Neural cell (in vitro differentiated cells): ENCODE results near the gene DGKZ. TPM values are rescaled to one million over a fixed set of nuclear protein-coding genes. Genes with fewer than 3 reads are reported as not detected.

Source experiments
- H2AFZ ChIP-seq: fragments of 200-600, 300-800 bp; sonication (generic), shearing (Covaris generic); 2 replicates; pipeline ENCODE4 v1.6.0; 2014; ENCODE audit warnings: low read depth, mild to moderate bottlenecking, antibody characterized with exemption, low read length, moderate library complexity
- H3F3A ChIP-seq: fragments of 200-600 bp; shearing (Covaris generic); 2 replicates; pipeline ENCODE4 v1.6.1; 2016; ENCODE audit warnings: mild to moderate bottlenecking, moderate library complexity, mixed read lengths, antibody characterized with exemption, low read length; ENCODE audit not compliant: insufficient read depth, poor library complexity, severe bottlenecking
- H3K27ac ChIP-seq: fragments of 200-600, 300-800 bp; sonication (generic), shearing (Covaris generic); 2 replicates; pipeline ENCODE4 v1.5.1; 2014; ENCODE audit warnings: mild to moderate bottlenecking, low read length, moderate library complexity
- H3K27me3 ChIP-seq: fragments of 300-800, 200-600 bp; sonication (generic), shearing (Covaris generic); 2 replicates; pipeline ENCODE4 v1.6.0; 2014; ENCODE audit warnings: mild to moderate bottlenecking, low read depth, low read length, moderate library complexity; ENCODE audit not compliant: insufficient read depth
- H3K36me3 ChIP-seq: fragments of 300-800, 200-600 bp; sonication (generic), shearing (Covaris generic); 2 replicates; pipeline ENCODE4 v1.5.1; 2014; ENCODE audit warnings: mild to moderate bottlenecking, antibody characterized with exemption, low read length, moderate library complexity; ENCODE audit not compliant: insufficient read depth
- H3K4me2 ChIP-seq: fragments of 300-800, 200-600 bp; sonication (generic), shearing (Covaris generic); 2 replicates; pipeline ENCODE4 v1.6.0; 2014; ENCODE audit warnings: mild to moderate bottlenecking, low read length
- H3K4me3 ChIP-seq: fragments of 300-800, 200-600 bp; sonication (generic), shearing (Covaris generic); 2 replicates; pipeline ENCODE4 v1.5.1; 2014; ENCODE audit warnings: mild to moderate bottlenecking, low read length, moderate library complexity
- H3K79me2 ChIP-seq: fragments of 200-600 bp; shearing (Covaris generic); replicated peaks from 2 replicates; pipeline ENCODE4 v1.6.0; 2014; ENCODE audit warnings: mild to moderate bottlenecking, low read length, moderate library complexity; ENCODE audit not compliant: insufficient read depth
- H3K9ac ChIP-seq: fragments of 300-800, 200-600 bp; sonication (generic), shearing (Covaris generic); 2 replicates; pipeline ENCODE4 v1.6.1; 2016; ENCODE audit warnings: mild to moderate bottlenecking, low read length, mixed read lengths
- H3K9me2 ChIP-seq: fragments of 200-600 bp; shearing (Covaris generic); 2 replicates; pipeline ENCODE4 v1.6.1; 2016; ENCODE audit warnings: mild to moderate bottlenecking, low read length, mixed read lengths; ENCODE audit not compliant: insufficient read depth
- H3K9me3 ChIP-seq: fragments of 200-600, 300-800 bp; sonication (generic), shearing (Covaris generic); 2 replicates; pipeline ENCODE4 v1.6.1; 2016; ENCODE audit warnings: mild to moderate bottlenecking, mixed run types, low read length, moderate library complexity, mixed read lengths
- H4K20me1 ChIP-seq: fragments of 200-600 bp; shearing (Covaris generic); 2 replicates; pipeline ENCODE4 v1.6.1; 2016; ENCODE audit warnings: mild to moderate bottlenecking, mixed run types; ENCODE audit not compliant: insufficient read depth
- EP300 ChIP-seq: fragments of 450-650 bp; conservative IDR thresholded peaks from 2 replicates; pipeline ENCODE4 v1.6.1; 2014; ENCODE audit warnings: antibody characterized with exemption, mild to moderate bottlenecking, moderate library complexity; ENCODE audit not compliant: poor library complexity, severe bottlenecking
- EZH2 ChIP-seq: fragments of 200-600, 300-800 bp; shearing (Covaris generic), sonication (generic); IDR thresholded peaks from 2 replicates; pipeline ENCODE4 v1.6.1; 2014; ENCODE audit warnings: antibody characterized with exemption, low read length, borderline replicate concordance, mild to moderate bottlenecking; ENCODE audit not compliant: insufficient read depth, poor library complexity, severe bottlenecking
- MXI1 ChIP-seq: fragments of 450-650 bp; conservative IDR thresholded peaks from 2 replicates; pipeline ENCODE4 v1.6.1; 2014; ENCODE audit warnings: antibody characterized with exemption, mild to moderate bottlenecking; ENCODE audit not compliant: poor library complexity, severe bottlenecking
- POLR2AphosphoS5 ChIP-seq: IDR thresholded peaks from 2 replicates; pipeline ENCODE4 v1.6.1; 2012
- RAD21 ChIP-seq: fragments of 450-650 bp; conservative IDR thresholded peaks from 2 replicates; pipeline ENCODE4 v1.6.1; 2014; ENCODE audit warnings: antibody characterized with exemption, mild to moderate bottlenecking, moderate library complexity
- REST ChIP-seq: IDR thresholded peaks from 2 replicates; pipeline ENCODE4 v1.6.1; 2012; ENCODE audit warnings: borderline replicate concordance
- SMC3 ChIP-seq: fragments of 450-650 bp; conservative IDR thresholded peaks from 2 replicates; pipeline ENCODE4 v1.6.1; 2014; ENCODE audit warnings: antibody characterized with exemption, mild to moderate bottlenecking, moderate library complexity; ENCODE audit not compliant: poor library complexity
- TAF1 ChIP-seq: IDR thresholded peaks from 2 replicates; pipeline ENCODE4 v1.6.1; 2012; ENCODE audit warnings: low read depth
- polyA plus RNA-seq: library from polyadenylated mRNA; depleted of rRNA; stranded (reverse); fragments of >200 nt; gene quantifications from 2 replicates; pipeline ENCODE4 v1.2.3, GENCODE V29; 2014
- TF ChIP-seq, protein P1 (sequence below): fragments of 450-650 bp; IDR thresholded peaks from 2 replicates; pipeline ENCODE4 v1.5.1; 2014; ENCODE audit warnings: antibody characterized with exemption, mild to moderate bottlenecking, moderate library complexity; ENCODE audit not compliant: poor library complexity, severe bottlenecking

DGKZ gene
- polyA plus RNA-seq, 1 donor from 2014 or later = 55.7 TPM

- Histone ChIP-seq H3K4me2 (no peak overlapping the region), H3K4me3 (no peak overlapping the region), H2AFZ (no peak overlapping the region), H3K27ac (no peak overlapping the region), H3K9ac (no peak overlapping the region), H3K9me3 (no peaks in the 10 kb centered on the region), H4K20me1 (no peaks in the 10 kb centered on the region), H3K79me2 (peaks cover 19% of the 10 kb centered on the region), H3K9me2 (no peaks in the 10 kb centered on the region), H3K27me3 (no peaks in the 10 kb centered on the region), H3F3A (no peaks in the 10 kb centered on the region), H3K36me3 (no peaks in the 10 kb centered on the region)
- TF ChIP-seq TAF1 = no peak
These were observed 1.3 kb upstream of the DGKZ start for GRCh38 chr11:46345881-46346484.

GRCh38 chr11:46347637-46348311 lies 511 bp downstream of the DGKZ start:
- peak overlapping the region; percentile 91 for H3K4me3 ChIP-seq
- no peak overlapping the region for H2AFZ ChIP-seq
- TF ChIP-seq POLR2AphosphoS5 = no peak
- TF ChIP-seq, protein P1, sequence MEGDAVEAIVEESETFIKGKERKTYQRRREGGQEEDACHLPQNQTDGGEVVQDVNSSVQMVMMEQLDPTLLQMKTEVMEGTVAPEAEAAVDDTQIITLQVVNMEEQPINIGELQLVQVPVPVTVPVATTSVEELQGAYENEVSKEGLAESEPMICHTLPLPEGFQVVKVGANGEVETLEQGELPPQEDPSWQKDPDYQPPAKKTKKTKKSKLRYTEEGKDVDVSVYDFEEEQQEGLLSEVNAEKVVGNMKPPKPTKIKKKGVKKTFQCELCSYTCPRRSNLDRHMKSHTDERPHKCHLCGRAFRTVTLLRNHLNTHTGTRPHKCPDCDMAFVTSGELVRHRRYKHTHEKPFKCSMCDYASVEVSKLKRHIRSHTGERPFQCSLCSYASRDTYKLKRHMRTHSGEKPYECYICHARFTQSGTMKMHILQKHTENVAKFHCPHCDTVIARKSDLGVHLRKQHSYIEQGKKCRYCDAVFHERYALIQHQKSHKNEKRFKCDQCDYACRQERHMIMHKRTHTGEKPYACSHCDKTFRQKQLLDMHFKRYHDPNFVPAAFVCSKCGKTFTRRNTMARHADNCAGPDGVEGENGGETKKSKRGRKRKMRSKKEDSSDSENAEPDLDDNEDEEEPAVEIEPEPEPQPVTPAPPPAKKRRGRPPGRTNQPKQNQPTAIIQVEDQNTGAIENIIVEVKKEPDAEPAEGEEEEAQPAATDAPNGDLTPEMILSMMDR = no peak
- H4K20me1 ChIP-seq = no peaks in the 10 kb centered on the region
- no peaks in the 10 kb centered on the region for H3K9me2 ChIP-seq
- H3K9ac ChIP-seq = peak overlapping the region; percentile 68
- H3F3A ChIP-seq = no peaks in the 10 kb centered on the region
- no peaks in the 10 kb centered on the region for H3K36me3 ChIP-seq
- no peaks in the 10 kb centered on the region for H3K27me3 ChIP-seq
- H3K9me3 ChIP-seq = no peaks in the 10 kb centered on the region
- peak overlapping the region; percentile 94 for H3K4me2 ChIP-seq
- H3K79me2 ChIP-seq = peaks cover 19% of the 10 kb centered on the region
- no peak overlapping the region for H3K27ac ChIP-seq

DNA sequence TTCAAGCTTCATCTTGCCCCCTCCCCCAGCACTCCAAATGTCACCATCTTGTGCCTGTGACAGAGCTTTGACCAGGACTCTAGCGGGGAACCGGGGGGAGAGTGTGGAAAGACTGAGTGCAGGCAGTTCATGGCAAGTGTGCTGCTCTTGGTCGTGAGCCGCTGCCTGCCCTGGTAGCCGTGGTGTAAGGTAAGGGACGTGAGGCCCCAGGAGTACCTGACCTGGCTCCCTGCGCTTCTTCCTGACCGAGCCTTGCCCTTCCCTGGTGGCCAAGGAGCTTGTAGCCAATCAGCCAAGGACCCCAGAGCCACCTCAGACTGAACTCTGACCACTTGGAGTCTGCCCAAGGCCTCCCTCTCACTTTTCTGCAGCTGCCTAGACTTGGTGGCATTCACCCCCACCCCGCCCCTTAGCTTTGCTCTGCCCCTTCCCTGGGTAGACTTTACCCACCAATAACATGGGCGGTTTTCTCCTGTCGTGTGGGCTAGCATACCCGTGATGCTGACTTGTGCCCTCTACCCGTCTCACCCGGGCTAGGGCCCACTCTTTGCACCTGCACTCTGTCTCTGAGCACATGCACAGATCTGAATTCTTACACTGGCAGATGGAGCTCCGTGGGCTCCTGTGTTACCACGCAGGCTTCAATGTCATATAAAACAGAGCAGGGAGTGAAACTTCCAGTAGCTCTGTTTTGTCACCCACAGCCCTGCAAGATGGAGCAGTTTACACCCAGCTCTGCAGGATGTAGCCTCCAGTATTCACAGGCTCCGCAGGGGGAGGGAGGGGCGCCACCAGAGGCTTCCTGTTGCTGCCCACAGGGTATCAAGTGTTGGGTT lies 1.5 kb downstream of the DGKZ start:
- Histone ChIP-seq H2AFZ (no peak overlapping the region), H3K27ac (no peak overlapping the region), H3F3A (no peaks in the 10 kb centered on the region), H3K4me3 (peak overlapping the region; percentile 91), H4K20me1 (no peaks in the 10 kb centered on the region), H3K36me3 (no peaks in the 10 kb centered on the region), H3K9me3 (no peaks in the 10 kb centered on the region), H3K9ac (no peak overlapping the region), H3K27me3 (no peaks in the 10 kb centered on the region), H3K79me2 (peaks cover 19% of the 10 kb centered on the region), H3K9me2 (no peaks in the 10 kb centered on the region), H3K4me2 (peak overlapping the region; percentile 94)
- TF ChIP-seq RAD21 (no peak), POLR2AphosphoS5 (no peak), REST (no peak), SMC3 (no peak), EZH2 (no peak), EP300 (no peak), TAF1 (no peak), MXI1 (no peak)
- TF ChIP-seq, protein P1 = no peak
